ENCODE measurements around the gene PDP2. TPM values are rescaled to one million over a fixed set of nuclear protein-coding genes. Genes with fewer than 3 reads are reported as not detected.
"Not testable (repeated sequence)": the region's sequence is repeated elsewhere in the genome, so short reads cannot be mapped to it uniquely, and the experiment has no call there.

Gene PDP2
- total RNA-seq, 2 experiments from 2014 or later, result 29.2 to 33.3 TPM

DNA sequence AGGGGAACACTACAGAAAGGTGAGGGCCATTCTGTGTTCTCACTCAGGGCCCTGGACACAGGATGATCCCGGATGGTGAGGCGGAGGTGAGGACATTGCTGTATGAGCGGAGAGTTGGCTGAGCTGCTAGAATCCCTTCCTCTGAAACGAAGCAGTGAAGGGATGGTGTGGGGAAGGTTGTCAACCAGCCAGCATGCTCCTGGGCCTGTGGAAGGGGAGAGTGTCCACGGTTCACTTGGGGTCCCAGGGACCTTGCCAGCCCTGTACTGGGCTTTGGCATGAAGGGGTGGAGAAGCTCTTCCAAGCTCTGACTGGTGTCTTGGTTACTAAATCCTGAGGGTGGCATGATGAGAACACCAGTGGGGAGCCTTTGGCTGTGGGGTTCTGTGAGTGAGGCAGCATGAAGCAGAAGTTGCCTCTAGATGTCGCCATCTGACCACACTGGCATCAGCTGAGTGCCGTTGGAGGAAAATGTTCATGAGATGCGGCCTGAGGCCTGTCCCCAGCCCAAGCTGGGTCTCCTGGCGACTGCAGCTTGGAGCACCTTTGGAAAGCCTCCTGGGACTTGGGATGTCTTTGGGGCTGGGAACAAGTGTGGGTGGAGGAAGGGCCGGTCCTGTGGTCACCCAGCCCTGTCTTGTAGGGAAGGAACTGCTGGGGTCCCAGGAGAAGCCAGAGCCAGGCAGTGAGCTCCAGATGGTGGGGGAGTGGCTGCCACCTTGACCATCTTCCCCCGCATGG is 14.8 kb downstream of the PDP2 start:
- Mint-ChIP-seq H3K9me3 (ENCODE audit: low read depth) (no peaks in the 10 kb centered on the region), H3K4me3 (no peak overlapping the region), H3K36me3 (peaks cover 2% of the 10 kb centered on the region), H3K27ac (peak overlapping the region; percentile 13), H3K4me1 (peaks cover 20% of the 10 kb centered on the region), H3K27me3 (no peaks in the 10 kb centered on the region)
- CTCF ChIA-PET, result interaction anchor here (0.6 to 7.3 kb wide), 27 partner anchors 9 to 383 kb away, joined by 3 to 140 read pairs (median 4); partner anchors contain the start of genes CDH16, CIAO2B, NAE1 and PDP2
- DNase-seq (peak; percentile 83), ATAC-seq (peak; percentile 90)

DNA sequence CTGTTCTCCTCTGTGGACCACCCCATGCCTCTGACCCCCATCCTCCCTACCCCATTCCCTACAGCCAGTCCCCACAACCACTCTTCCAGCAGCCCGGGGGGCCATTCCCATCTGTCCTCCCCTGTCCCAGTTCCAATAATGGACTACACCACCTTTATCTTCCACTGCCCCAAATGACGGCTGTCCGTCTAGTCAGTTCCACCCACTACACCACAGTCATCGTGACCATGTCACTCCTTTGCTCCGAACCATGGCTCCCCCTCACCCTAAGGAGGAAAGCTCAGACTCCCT is 15.3 kb downstream of the PDP2 start:
- no peaks in the 10 kb centered on the region for H3K27me3 Mint-ChIP-seq
- no peaks in the 10 kb centered on the region for H3K9me3 Mint-ChIP-seq (ENCODE audit: low read depth)
- CTCF ChIA-PET, result interaction anchor here (0.6 to 7.3 kb wide), 26 partner anchors 9 to 383 kb away, joined by 3 to 140 read pairs (median 4); partner anchors contain the start of genes CDH16, CIAO2B, NAE1 and PDP2
- H3K27ac Mint-ChIP-seq, result no peak overlapping the region
- peaks cover 2% of the 10 kb centered on the region for H3K36me3 Mint-ChIP-seq
- ATAC-seq (no peak), DNase-seq (no peak)
- H3K4me1 Mint-ChIP-seq, result peaks cover 20% of the 10 kb centered on the region
- H3K4me3 Mint-ChIP-seq, result no peak overlapping the region

DNA sequence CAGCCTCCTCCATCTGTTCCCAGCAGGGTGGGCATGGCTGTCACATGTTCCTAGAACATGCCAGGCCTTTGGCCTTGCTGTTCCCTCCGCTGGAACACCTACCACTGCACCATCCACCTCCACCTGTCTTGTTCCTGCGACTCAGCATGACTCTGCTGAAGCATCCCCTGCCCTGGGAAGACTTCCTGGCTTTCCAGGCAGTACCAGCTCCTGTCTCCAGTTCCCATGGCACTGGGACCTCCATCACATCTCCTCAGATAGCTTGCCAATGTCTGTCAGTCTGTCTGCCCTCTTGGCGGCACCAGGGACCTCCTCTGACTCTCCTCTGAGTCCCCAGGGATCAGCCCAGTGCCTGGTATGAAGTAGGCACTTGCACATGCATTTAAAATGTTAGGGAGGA is 15.7 kb downstream of the PDP2 start:
- Mint-ChIP-seq H3K27me3 (no peaks in the 10 kb centered on the region), H3K36me3 (peaks cover 2% of the 10 kb centered on the region), H3K4me1 (peaks cover 20% of the 10 kb centered on the region), H3K9me3 (ENCODE audit: low read depth) (no peaks in the 10 kb centered on the region), H3K27ac (no peak overlapping the region), H3K4me3 (no peak overlapping the region)
- no peak for DNase-seq
- CTCF ChIA-PET, result interaction anchor here (0.9 to 7.3 kb wide), 19 partner anchors 9 to 289 kb away, joined by 3 to 140 read pairs (median 6); partner anchors contain the start of genes CDH16, CIAO2B, NAE1 and PDP2
- ATAC-seq, result no peak

DNA sequence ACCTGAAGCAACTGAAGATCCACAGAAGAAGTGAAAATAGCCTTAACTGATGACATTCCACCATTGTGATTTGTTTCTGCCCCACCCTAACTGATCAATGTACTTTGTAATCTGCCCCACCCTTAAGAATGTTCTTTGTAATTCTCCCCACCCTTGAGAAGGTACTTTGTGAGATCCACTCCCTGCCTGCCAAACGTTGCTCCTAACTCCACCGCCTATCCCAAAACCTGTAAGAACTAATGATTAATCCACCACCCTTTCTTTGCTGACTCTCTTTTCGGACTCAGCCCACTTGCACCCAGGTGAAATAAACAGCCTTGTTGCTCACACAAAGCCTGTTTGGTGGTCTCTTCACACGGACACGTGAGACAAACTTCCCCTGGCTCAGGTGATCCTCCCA is 16.4 kb downstream of the PDP2 start:
- not testable (repeated sequence) for H3K27ac Mint-ChIP-seq; H3K27me3 Mint-ChIP-seq; ATAC-seq; H3K36me3 Mint-ChIP-seq; H3K9me3 Mint-ChIP-seq (ENCODE audit: low read depth); DNase-seq; H3K4me3 Mint-ChIP-seq
- peaks cover 20% of the 10 kb centered on the region for H3K4me1 Mint-ChIP-seq
- CTCF ChIA-PET, result interaction anchor here (1.0 to 7.3 kb wide), 11 partner anchors 8 to 288 kb away, joined by 3 to 140 read pairs (median 13); partner anchors contain the start of genes CDH16, CIAO2B, NAE1 and PDP2

DNA sequence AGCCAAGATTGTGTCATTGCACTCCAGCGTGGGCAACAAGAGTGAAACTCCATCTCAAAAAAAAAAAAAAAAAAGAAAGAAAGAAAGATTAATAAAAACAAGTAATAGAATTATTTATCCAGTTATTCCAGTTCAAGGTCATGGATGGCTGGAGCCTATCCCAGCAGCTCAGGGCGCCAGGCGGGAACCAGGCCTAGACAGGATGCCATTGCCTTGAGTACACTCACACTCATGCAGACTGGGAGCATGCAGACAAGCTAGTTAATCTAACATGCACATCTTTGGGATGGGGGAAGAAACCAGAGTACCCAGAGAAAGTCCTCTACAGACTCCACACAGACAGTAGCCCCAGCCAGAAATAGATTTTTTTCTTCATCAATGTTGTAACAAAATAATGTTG is 17.9 kb downstream of the PDP2 start:
- CTCF ChIA-PET, result interaction anchor here (0.7 to 2.4 kb wide), 7 partner anchors 9 to 568 kb away, joined by 3 to 7 read pairs (median 4); no protein-coding TSS in a partner anchor
- peaks cover 13% of the 10 kb centered on the region for H3K4me1 Mint-ChIP-seq
- no peaks in the 10 kb centered on the region for H3K27me3 Mint-ChIP-seq
- H3K4me3 Mint-ChIP-seq, result no peak overlapping the region
- H3K27ac Mint-ChIP-seq, result no peak overlapping the region
- DNase-seq (no peak), ATAC-seq (no peak)
- no peaks in the 10 kb centered on the region for H3K9me3 Mint-ChIP-seq (ENCODE audit: low read depth)
- H3K36me3 Mint-ChIP-seq, result no peaks in the 10 kb centered on the region

DNA sequence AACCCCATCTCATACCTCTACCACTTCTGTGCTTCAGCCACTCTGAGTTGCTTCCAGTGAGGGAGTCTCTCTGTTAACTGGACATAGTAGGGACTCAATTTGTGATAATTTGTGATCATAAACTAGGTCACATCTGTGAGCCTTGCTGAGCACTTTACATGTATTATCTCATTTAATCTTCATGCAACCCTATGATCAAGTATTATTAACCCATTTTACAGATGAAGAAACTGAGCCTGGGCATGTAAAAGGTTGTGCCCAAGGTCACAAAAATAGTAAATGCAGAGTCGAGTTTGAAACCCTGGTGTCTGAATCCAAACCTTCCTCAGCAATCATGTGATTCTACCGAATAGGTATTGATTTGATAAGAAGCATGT is 18.6 kb downstream of the PDP2 start:
- ATAC-seq, result no peak
- peaks cover 11% of the 10 kb centered on the region for H3K4me1 Mint-ChIP-seq

DNA sequence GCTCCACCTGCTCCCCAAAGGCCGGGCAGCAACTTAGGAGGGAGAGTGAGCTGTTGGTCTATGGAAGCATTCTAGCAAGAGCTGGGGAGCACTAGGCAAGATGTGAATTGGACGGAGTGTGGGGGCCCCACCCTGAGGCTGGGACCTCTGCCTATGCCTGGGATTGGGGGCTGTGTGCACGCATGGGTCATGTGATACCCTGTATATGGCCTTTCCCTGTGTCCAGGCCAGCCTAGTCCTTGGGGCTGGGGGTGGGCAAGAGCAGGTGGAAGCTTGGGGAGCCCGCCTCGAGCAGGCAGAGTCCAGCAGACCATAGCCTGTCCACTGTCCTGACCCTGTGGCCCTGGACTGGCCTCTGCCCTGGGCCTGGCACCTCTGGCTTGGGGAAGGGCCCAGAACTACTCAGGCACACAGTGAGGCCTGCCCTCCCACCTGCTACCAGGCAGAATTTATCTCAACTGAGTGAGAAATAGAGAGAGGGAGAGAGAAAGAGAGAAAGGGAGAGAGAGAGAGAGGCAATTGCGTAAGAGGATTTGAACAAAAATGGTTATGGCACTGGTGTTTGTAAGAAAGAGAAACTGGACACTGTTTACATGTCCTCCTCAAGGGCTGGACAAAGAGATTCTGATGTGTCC is 19.1 kb downstream of the PDP2 start:
- Mint-ChIP-seq H3K4me1 (peaks cover 9% of the 10 kb centered on the region), H3K36me3 (no peaks in the 10 kb centered on the region), H3K9me3 (ENCODE audit: low read depth) (no peaks in the 10 kb centered on the region), H3K4me3 (no peak overlapping the region), H3K27me3 (no peaks in the 10 kb centered on the region), H3K27ac (no peak overlapping the region)
- DNase-seq (no peak), ATAC-seq (no peak)
- CTCF ChIA-PET, result interaction anchor here (1.4 to 2.4 kb wide), 2 partner anchors 29 to 53 kb away, joined by 4 to 7 read pairs; no protein-coding TSS in a partner anchor

More for the DNA sequence above, 18.6 kb downstream of the PDP2 start:
- CTCF ChIA-PET, result interaction anchor here (1.4 to 2.4 kb wide), 2 partner anchors 29 to 53 kb away, joined by 4 to 7 read pairs; no protein-coding TSS in a partner anchor
- Mint-ChIP-seq H3K36me3 (no peaks in the 10 kb centered on the region), H3K27ac (no peak overlapping the region), H3K4me3 (no peak overlapping the region), H3K27me3 (no peaks in the 10 kb centered on the region), H3K9me3 (ENCODE audit: low read depth) (no peaks in the 10 kb centered on the region)
- DNase-seq, result no peak

DNA sequence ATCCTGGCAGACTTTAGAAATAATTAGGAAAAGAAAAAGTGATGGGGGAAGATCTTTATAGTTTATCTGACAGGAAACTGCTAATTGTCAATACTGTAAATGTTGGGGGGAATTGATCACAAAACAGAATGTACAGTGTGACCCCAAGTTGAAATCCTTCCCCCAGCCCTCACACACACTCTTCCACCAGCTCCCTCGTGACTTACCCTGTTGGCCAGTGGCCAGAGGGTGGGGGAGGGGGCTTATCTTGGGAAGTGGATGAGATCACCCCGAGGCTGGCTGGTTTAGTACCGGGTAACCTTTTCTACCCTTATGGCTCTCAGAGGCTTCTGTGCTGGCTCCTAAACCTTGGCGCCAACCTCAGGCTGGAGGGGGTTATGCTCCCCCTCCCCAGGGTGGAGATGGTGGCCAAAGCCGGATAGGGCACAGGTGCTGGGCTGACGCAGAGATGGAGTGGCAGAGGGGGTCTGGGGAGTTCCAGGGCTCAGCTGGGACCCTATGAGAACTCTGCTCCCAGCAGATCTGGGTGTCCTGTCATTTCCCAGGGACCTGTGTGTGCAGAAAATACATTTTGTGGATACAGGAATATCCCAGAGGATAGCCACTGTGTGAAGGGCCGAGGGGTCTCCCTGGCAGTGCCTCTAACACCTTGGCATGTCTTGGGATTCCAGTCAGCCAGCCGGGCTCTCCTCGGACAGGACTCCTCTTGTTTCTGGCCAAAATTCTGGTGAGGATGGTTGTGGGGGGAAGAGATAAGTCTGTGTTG is 19.8 kb downstream of the PDP2 start:
- H3K27ac Mint-ChIP-seq, result no peak overlapping the region
- CTCF ChIA-PET, result no interaction called here
- ATAC-seq (no peak), DNase-seq (no peak)
- H3K36me3 Mint-ChIP-seq, result no peaks in the 10 kb centered on the region
- peaks cover 2% of the 10 kb centered on the region for H3K4me1 Mint-ChIP-seq
- H3K4me3 Mint-ChIP-seq, result no peak overlapping the region
- H3K9me3 Mint-ChIP-seq (ENCODE audit: low read depth), result no peaks in the 10 kb centered on the region
- H3K27me3 Mint-ChIP-seq, result no peaks in the 10 kb centered on the region

DNA sequence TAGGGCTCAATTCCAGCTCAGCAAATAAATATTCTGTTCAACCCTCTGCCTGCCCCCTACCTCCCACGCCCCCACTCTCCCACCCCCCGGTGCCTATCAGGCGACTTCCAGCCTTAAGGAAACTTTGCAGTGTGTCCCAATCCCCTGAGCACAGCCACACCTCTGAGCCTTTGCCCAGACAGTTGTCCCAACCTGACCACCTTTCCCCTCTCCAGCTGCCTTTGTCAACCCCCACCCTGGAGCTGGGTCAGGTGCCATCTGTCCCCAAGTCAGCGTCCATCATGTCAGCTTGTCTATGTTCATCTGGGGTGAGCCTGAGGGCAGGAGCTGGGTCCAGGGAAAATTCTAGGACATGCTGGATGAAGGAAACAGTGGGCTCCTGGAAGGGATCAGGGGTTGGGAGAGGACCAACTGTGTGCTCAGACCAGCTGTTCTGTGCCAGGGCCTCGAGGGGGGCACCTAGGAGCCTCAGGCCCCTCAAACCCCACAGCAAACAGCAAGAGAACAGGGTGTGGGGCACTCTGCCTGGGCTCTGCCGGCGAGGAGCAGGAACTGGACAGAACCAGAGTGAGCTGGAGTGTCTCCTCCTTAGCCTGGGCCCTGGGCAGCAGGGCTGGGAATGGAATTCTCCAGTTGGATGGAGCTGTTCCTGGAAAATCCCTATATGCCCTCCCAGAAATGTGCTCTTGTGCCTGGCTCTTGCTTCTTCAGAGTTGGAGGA is 20.6 kb downstream of the PDP2 start:
- no peaks in the 10 kb centered on the region for H3K36me3 Mint-ChIP-seq
- no peaks in the 10 kb centered on the region for H3K27me3 Mint-ChIP-seq
- no peak overlapping the region for H3K4me3 Mint-ChIP-seq
- no peak for ATAC-seq
- H3K9me3 Mint-ChIP-seq (ENCODE audit: low read depth), result no peaks in the 10 kb centered on the region
- H3K27ac Mint-ChIP-seq, result no peak overlapping the region
- H3K4me1 Mint-ChIP-seq, result peaks cover under 1% of the 10 kb centered on the region
- no peak for DNase-seq
- CTCF ChIA-PET, result interaction anchor here (1.1 to 2.3 kb wide), 2 partner anchors 28 to 43 kb away, joined by 3 to 5 read pairs; no protein-coding TSS in a partner anchor

DNA sequence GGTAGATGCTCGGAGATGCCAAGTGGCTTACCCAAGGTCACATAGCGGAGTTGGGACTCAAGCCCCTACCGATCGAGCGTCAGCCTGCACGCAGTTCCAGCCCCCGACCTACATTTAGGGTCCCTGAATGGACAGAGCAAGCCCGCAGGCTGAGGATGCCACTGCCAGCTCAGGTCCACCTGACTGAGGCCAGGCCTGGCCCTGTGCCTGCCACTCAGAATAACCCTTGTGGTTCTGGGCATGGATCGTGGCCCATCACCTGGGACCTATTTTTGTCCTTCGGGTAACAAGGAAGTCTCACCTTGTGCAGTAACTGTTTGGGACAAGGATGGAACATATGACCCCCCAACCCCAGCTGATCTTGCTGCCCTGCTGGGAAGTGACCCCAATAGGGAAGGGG is 21.3 kb downstream of the PDP2 start:
- ATAC-seq, result no peak
- Mint-ChIP-seq H3K4me1 (peaks cover 4% of the 10 kb centered on the region), H3K4me3 (no peak overlapping the region), H3K36me3 (no peaks in the 10 kb centered on the region), H3K27me3 (no peaks in the 10 kb centered on the region), H3K9me3 (ENCODE audit: low read depth) (no peaks in the 10 kb centered on the region), H3K27ac (no peak overlapping the region)
- CTCF ChIA-PET, result interaction anchor here (1.1 to 2.3 kb wide), 2 partner anchors 27 to 42 kb away, joined by 3 to 5 read pairs; no protein-coding TSS in a partner anchor
- DNase-seq, result no peak

DNA sequence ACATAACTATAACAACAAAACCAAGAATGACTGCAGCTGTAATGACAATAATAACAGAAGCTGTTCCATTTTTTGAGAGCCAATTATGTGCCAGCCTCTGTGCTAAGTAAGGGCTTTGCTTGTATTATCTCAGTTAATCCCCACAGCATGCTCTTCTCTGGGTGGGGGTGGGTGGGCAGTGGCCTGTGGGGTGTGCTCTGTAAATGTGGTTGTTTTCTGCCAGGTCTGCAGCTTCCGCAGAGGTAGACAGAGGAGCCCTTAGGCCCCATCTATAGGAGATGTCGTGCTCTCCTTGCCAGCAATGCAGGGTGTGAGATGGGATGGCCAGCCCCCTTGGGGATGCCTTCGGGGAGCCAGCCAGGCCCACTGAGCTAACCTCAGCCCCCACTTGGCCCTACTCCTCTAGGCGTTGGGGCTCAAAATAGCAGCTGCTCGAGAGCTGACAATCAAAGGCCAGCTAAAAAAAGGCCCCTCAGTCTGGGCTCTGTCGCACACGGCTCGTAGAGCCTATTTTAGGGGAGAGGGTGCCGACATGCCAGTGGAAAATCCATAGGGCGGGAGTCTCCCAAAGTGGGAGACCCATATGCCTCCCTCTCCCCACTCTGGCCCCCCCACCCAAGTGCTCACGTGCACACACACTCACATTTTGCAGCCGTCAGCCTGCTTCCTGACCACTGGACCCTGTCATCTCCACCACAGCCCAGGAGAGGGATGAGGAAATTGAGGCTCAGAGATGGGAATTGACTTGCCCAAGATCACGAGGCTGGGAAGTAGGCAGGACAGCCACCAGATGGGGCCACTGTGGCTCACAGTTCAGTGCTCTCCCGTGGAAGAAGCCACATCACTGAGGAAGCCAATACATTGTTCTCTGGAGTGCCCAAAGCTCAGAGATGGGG is 22.6 kb downstream of the PDP2 start:
- Mint-ChIP-seq H3K27me3 (no peaks in the 10 kb centered on the region), H3K4me1 (peaks cover 4% of the 10 kb centered on the region), H3K36me3 (no peaks in the 10 kb centered on the region), H3K4me3 (no peak overlapping the region), H3K27ac (no peak overlapping the region), H3K9me3 (ENCODE audit: low read depth) (no peaks in the 10 kb centered on the region)
- ATAC-seq, result no peak
- CTCF ChIA-PET, result interaction anchor here (0.6 to 2.7 kb wide), 6 partner anchors 7 to 357 kb away, joined by 3 to 15 read pairs (median 4); no protein-coding TSS in a partner anchor
- DNase-seq, result no peak
